Measurements from ENCODE around the gene CDH4.

CDH4 gene

DNA sequence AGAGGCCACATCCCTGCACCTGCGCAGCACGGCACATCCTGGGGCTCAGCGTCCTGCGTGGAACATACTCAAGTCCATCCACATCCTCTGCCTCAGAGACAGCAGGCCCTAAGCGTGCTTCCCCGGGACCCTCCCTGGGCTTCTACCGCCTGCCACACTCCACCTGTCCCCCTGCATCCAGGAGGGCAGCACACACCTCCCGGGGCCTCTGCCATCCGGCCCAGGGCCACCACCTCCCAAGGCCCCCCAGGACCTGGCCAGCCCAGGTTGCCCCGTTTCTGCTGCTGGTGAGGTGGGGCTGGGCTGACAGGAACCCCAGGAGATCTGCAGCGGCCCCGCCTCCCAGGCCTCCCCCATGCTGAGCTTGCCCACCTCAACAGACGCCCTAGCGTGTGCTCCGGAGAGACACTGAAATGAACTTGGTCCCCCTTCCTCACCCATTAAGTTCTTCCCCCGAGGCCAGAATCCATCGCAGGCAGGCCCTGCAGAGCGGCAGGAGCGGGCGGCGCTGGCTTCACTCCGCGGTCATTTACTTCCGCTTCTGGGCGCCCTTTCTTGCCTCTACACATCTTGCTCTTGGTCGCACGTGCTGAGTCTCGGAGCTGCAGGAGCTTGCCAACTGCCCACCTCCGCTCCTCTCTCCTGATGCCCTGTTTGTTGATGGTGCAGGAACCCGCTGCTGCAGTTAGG, 578.3 kb downstream of the CDH4 start:
- H3K36me3 ChIP-seq (ENCODE audit: control insufficient read depth in 1 of 2, insufficient read depth in 2 of 2, low read length in 2 of 2) = no peaks in the 10 kb centered on the region
- H3K27ac ChIP-seq (ENCODE audit: low read length) = no peak overlapping the region
- H3K9me3 ChIP-seq (ENCODE audit: control insufficient read depth in 1 of 2, low read length in 2 of 2) = no peaks in the 10 kb centered on the region
- H3K4me3 ChIP-seq (ENCODE audit: low read depth in 1 of 2, low read length in 2 of 2) = no peak overlapping the region
- H3K4me1 ChIP-seq (ENCODE audit: control insufficient read depth in 1 of 2, insufficient read depth in 2 of 2, low read length in 2 of 2) = no peaks in the 10 kb centered on the region
- no peaks in the 10 kb centered on the region for H3K27me3 ChIP-seq (ENCODE audit: low read depth, low read length)

- H3K36me3 ChIP-seq (ENCODE audit: control insufficient read depth in 1 of 2, insufficient read depth in 2 of 2, low read length in 2 of 2) = no peaks in the 10 kb centered on the region
- H3K4me3 ChIP-seq (ENCODE audit: low read depth in 1 of 2, low read length in 2 of 2) = no peak overlapping the region
- H3K27ac ChIP-seq (ENCODE audit: low read length) = no peak overlapping the region
- no peaks in the 10 kb centered on the region for H3K27me3 ChIP-seq (ENCODE audit: low read depth, low read length)
- no peaks in the 10 kb centered on the region for H3K4me1 ChIP-seq (ENCODE audit: control insufficient read depth in 1 of 2, insufficient read depth in 2 of 2, low read length in 2 of 2)
- H3K9me3 ChIP-seq (ENCODE audit: control insufficient read depth in 1 of 2, low read length in 2 of 2) = no peaks in the 10 kb centered on the region
Observed at GRCh38 chr20:61830991-61831390, 578.9 kb downstream of the CDH4 start.

DNA sequence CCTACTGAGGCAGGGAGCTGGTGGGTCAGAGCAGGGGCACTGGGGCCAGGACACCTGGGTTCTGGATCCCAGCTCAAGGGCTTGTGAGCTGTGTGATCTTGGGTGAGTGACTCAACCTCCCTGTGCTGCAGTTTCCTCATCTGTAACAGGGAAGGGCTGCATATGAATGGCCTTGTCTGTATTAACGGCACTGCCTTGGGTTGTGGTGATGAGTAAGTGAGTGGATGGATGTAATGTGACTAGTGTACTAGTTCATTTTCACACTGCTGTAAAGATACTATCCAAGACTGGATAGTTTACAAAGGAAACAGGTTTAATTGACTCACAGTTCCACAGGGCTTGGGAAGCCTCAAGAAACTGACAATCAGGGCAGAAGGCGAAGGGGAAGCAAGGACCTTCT, 580.1 kb downstream of the CDH4 start:
- no peaks in the 10 kb centered on the region for H3K9me3 ChIP-seq (ENCODE audit: control insufficient read depth in 1 of 2, low read length in 2 of 2)
- H3K27me3 ChIP-seq (ENCODE audit: low read depth, low read length) = no peaks in the 10 kb centered on the region
- no peak overlapping the region for H3K27ac ChIP-seq (ENCODE audit: low read length)
- H3K4me3 ChIP-seq (ENCODE audit: low read depth in 1 of 2, low read length in 2 of 2) = no peak overlapping the region
- H3K36me3 ChIP-seq (ENCODE audit: control insufficient read depth in 1 of 2, insufficient read depth in 2 of 2, low read length in 2 of 2) = no peaks in the 10 kb centered on the region
- no peaks in the 10 kb centered on the region for H3K4me1 ChIP-seq (ENCODE audit: control insufficient read depth in 1 of 2, insufficient read depth in 2 of 2, low read length in 2 of 2)

DNA sequence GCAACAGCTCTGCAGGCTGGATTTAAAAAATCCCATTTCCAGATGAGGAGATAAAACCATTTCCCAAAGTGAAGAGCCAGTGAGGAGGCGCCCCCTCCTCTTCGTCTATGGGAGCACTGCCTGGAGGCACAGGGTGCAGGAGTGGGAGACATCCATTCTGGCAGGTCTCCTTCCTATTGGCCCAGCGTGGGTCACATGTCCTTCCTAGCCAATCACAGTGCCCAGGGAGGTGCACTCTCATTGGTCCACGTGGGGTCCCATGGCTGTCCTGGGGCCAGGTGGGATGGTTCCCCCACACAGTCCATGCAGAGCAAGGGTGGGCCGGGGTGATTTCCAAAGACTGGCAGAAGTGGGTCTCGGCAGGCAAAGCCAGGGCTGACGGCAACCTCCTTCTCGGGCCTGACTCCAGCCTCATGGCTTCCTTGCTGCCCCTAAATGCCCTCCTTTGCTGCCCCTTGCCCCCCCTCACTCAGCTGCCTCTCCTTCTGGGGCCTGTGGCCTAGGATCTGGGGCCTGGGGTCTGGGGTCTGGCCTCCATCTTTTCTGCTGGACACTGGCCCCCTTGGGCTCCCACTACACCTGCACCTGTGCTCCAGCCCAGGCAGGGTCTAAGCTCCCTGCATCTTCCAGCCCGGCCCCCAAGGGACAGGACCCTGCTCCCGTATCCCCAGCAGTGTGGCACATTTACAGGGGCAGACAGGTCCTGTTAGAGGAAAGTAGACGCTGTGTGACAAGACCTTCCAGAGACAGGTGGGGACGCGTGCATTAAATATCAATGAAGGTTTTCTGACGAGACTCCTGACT, 581.9 kb downstream of the CDH4 start:
- Histone ChIP-seq H3K27ac (ENCODE audit: low read length) (no peak overlapping the region), H3K36me3 (ENCODE audit: control insufficient read depth in 1 of 2, insufficient read depth in 2 of 2, low read length in 2 of 2) (no peaks in the 10 kb centered on the region), H3K9me3 (ENCODE audit: control insufficient read depth in 1 of 2, low read length in 2 of 2) (no peaks in the 10 kb centered on the region), H3K4me1 (ENCODE audit: control insufficient read depth in 1 of 2, insufficient read depth in 2 of 2, low read length in 2 of 2) (no peaks in the 10 kb centered on the region), H3K4me3 (ENCODE audit: low read depth in 1 of 2, low read length in 2 of 2) (no peak overlapping the region), H3K27me3 (ENCODE audit: low read depth, low read length) (no peaks in the 10 kb centered on the region)

GRCh38 chr20:61835301-61835700, 583.2 kb downstream of the CDH4 start:
- Histone ChIP-seq H3K4me1 (ENCODE audit: control insufficient read depth in 1 of 2, insufficient read depth in 2 of 2, low read length in 2 of 2) (no peaks in the 10 kb centered on the region), H3K9me3 (ENCODE audit: control insufficient read depth in 1 of 2, low read length in 2 of 2) (no peaks in the 10 kb centered on the region), H3K4me3 (ENCODE audit: low read depth in 1 of 2, low read length in 2 of 2) (no peak overlapping the region), H3K36me3 (ENCODE audit: control insufficient read depth in 1 of 2, insufficient read depth in 2 of 2, low read length in 2 of 2) (no peaks in the 10 kb centered on the region), H3K27me3 (ENCODE audit: low read depth, low read length) (no peaks in the 10 kb centered on the region), H3K27ac (ENCODE audit: low read length) (no peak overlapping the region)

GRCh38 chr20:61835791-61836350, 583.8 kb downstream of the CDH4 start:
- Histone ChIP-seq H3K9me3 (ENCODE audit: control insufficient read depth in 1 of 2, low read length in 2 of 2) (no peaks in the 10 kb centered on the region), H3K27me3 (ENCODE audit: low read depth, low read length) (no peaks in the 10 kb centered on the region)

GRCh38 chr20:61837200-61837599, 585.1 kb downstream of the CDH4 start:
- Histone ChIP-seq H3K9me3 (ENCODE audit: control insufficient read depth in 1 of 2, low read length in 2 of 2) (no peaks in the 10 kb centered on the region), H3K4me3 (ENCODE audit: low read depth in 1 of 2, low read length in 2 of 2) (no peak overlapping the region), H3K27ac (ENCODE audit: low read length) (no peak overlapping the region), H3K4me1 (ENCODE audit: control insufficient read depth in 1 of 2, insufficient read depth in 2 of 2, low read length in 2 of 2) (no peaks in the 10 kb centered on the region), H3K36me3 (ENCODE audit: control insufficient read depth in 1 of 2, insufficient read depth in 2 of 2, low read length in 2 of 2) (no peaks in the 10 kb centered on the region), H3K27me3 (ENCODE audit: low read depth, low read length) (no peaks in the 10 kb centered on the region)

More at GRCh38 chr20:61835791-61836350, 583.8 kb downstream of the CDH4 start:
- Histone ChIP-seq H3K36me3 (ENCODE audit: control insufficient read depth in 1 of 2, insufficient read depth in 2 of 2, low read length in 2 of 2) (no peaks in the 10 kb centered on the region), H3K4me3 (ENCODE audit: low read depth in 1 of 2, low read length in 2 of 2) (no peak overlapping the region), H3K4me1 (ENCODE audit: control insufficient read depth in 1 of 2, insufficient read depth in 2 of 2, low read length in 2 of 2) (no peaks in the 10 kb centered on the region), H3K27ac (ENCODE audit: low read length) (no peak overlapping the region)

GRCh38 chr20:61839223-61839911, 587.3 kb downstream of the CDH4 start:
- Histone ChIP-seq H3K27ac (ENCODE audit: low read length) (no peak overlapping the region), H3K36me3 (ENCODE audit: control insufficient read depth in 1 of 2, insufficient read depth in 2 of 2, low read length in 2 of 2) (no peaks in the 10 kb centered on the region), H3K4me1 (ENCODE audit: control insufficient read depth in 1 of 2, insufficient read depth in 2 of 2, low read length in 2 of 2) (no peaks in the 10 kb centered on the region)

GRCh38 chr20:61839912-61840778, 588.1 kb downstream of the CDH4 start:
- no peak overlapping the region for H3K4me3 ChIP-seq (ENCODE audit: low read depth in 1 of 2, low read length in 2 of 2)
- no peaks in the 10 kb centered on the region for H3K9me3 ChIP-seq (ENCODE audit: control insufficient read depth in 1 of 2, low read length in 2 of 2)
- no peaks in the 10 kb centered on the region for H3K4me1 ChIP-seq (ENCODE audit: control insufficient read depth in 1 of 2, insufficient read depth in 2 of 2, low read length in 2 of 2)
- H3K27ac ChIP-seq (ENCODE audit: low read length) = no peak overlapping the region
- H3K36me3 ChIP-seq (ENCODE audit: control insufficient read depth in 1 of 2, insufficient read depth in 2 of 2, low read length in 2 of 2) = no peaks in the 10 kb centered on the region
- no peaks in the 10 kb centered on the region for H3K27me3 ChIP-seq (ENCODE audit: low read depth, low read length)

More at GRCh38 chr20:61839223-61839911, 587.3 kb downstream of the CDH4 start:
- H3K9me3 ChIP-seq (ENCODE audit: control insufficient read depth in 1 of 2, low read length in 2 of 2) = no peaks in the 10 kb centered on the region
- H3K27me3 ChIP-seq (ENCODE audit: low read depth, low read length) = no peaks in the 10 kb centered on the region
- H3K4me3 ChIP-seq (ENCODE audit: low read depth in 1 of 2, low read length in 2 of 2) = no peak overlapping the region

DNA sequence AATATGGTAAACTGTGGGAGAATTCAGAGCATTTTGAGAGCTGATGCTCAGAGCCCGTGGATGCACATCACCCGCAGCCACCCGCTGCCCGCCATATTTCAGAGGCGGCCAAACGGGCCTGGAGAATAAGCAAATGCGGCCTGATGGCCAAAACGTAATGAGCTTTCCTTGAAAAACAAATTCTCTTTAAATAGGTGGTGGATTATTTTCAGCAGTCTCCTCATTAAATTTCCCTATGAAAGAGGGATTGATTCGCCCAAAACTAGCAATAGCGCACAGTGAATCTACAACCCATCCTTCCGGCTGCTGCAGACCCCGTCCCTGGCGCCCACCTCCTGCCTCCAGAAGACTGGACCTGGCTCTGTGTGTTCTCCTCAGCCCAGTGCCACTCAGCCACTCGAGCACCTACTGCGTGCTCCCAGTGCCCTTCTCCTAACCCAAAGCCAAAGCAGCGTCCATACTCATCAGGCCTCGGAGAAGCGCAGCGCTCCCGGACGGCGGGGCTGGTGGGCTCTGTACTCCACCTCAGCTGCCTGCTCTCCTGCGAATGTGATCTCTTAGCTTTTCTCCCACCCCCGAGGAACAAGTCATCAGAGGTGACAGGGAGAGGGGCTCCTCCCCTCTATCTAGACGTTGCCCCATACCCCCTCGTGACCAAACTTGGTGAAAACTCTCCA, 588.9 kb downstream of the CDH4 start:
- no peak overlapping the region for H3K4me3 ChIP-seq (ENCODE audit: low read depth in 1 of 2, low read length in 2 of 2)
- H3K4me1 ChIP-seq (ENCODE audit: control insufficient read depth in 1 of 2, insufficient read depth in 2 of 2, low read length in 2 of 2) = no peaks in the 10 kb centered on the region
- H3K27me3 ChIP-seq (ENCODE audit: low read depth, low read length) = no peaks in the 10 kb centered on the region
- no peaks in the 10 kb centered on the region for H3K9me3 ChIP-seq (ENCODE audit: control insufficient read depth in 1 of 2, low read length in 2 of 2)
- no peak overlapping the region for H3K27ac ChIP-seq (ENCODE audit: low read length)
- no peaks in the 10 kb centered on the region for H3K36me3 ChIP-seq (ENCODE audit: control insufficient read depth in 1 of 2, insufficient read depth in 2 of 2, low read length in 2 of 2)
